ENCODE data around the gene MS4A10. TPM values are rescaled to one million over a fixed set of nuclear protein-coding genes. Genes with fewer than 3 reads are reported as not detected.

Gene MS4A10
- total and polyA plus RNA-seq, 7 donors: 0.03 TPM; not detected in 6

GRCh38 chr11:60825118-60825517 is 40.0 kb downstream of the MS4A10 start:
- TF ChIP-seq CTCF (IDR thresholded peaks at IDR 0.05): no peak
- intact Hi-C loops (cut with DNase I): no loop called here
- WGBS, 3 donors: 73 to 83% (median 76%) methylated on average over 5 of the region's 5 CpGs
- no peaks in the 10 kb centered on the region for H3K9me3 ChIP-seq
- no peak overlapping the region for H3K4me3 ChIP-seq
- H3K4me1 ChIP-seq: no peaks in the 10 kb centered on the region
- DNase-seq (peak in 1 of 2 donors; percentile 1), ATAC-seq (no peak)
- no peaks in the 10 kb centered on the region for H3K36me3 ChIP-seq (ENCODE audit: insufficient read depth in 1 of 2, low read depth in 1 of 2)
- H3K27me3 ChIP-seq (ENCODE audit: insufficient read depth in 3 of 3, low read length in 2 of 3): no peaks in the 10 kb centered on the region
- H3K27ac ChIP-seq: no peak overlapping the region

GRCh38 chr11:60825790-60826189 is 40.7 kb downstream of the MS4A10 start:
- peaks cover 1% of the 10 kb centered on the region for H3K4me1 ChIP-seq
- peak in 1 of 2 donors; percentile 23 for DNase-seq
- intact Hi-C loops (cut with DNase I): no loop called here
- H3K4me3 ChIP-seq: no peak overlapping the region
- H3K36me3 ChIP-seq (ENCODE audit: insufficient read depth in 1 of 2, low read depth in 1 of 2): no peaks in the 10 kb centered on the region
- H3K9me3 ChIP-seq: no peaks in the 10 kb centered on the region
- no peak overlapping the region for H3K27ac ChIP-seq
- ATAC-seq: no peak
- WGBS, 3 donors: 69 to 73% (median 71%) methylated on average over 6 of the region's 6 CpGs
- H3K27me3 ChIP-seq (ENCODE audit: insufficient read depth in 3 of 3, low read length in 2 of 3): no peaks in the 10 kb centered on the region
- TF ChIP-seq CTCF (IDR thresholded peaks at IDR 0.05): no peak

GRCh38 chr11:60830478-60831142 is 45.5 kb downstream of the MS4A10 start:
- peaks cover 7% of the 10 kb centered on the region for H3K4me1 ChIP-seq
- ATAC-seq (peak in 1 of 4 donors; percentile 53), DNase-seq (no peak)
- TF ChIP-seq CTCF (IDR thresholded peaks at IDR 0.05): no peak
- no peak overlapping the region for H3K27ac ChIP-seq
- H3K4me3 ChIP-seq: no peak overlapping the region
- WGBS, 3 donors: 43 to 50% (median 45%) methylated on average over 10 of the region's 10 CpGs
- no peaks in the 10 kb centered on the region for H3K27me3 ChIP-seq (ENCODE audit: insufficient read depth in 3 of 3, low read length in 2 of 3)
- no peaks in the 10 kb centered on the region for H3K9me3 ChIP-seq
- intact Hi-C loops (cut with DNase I): loop anchor here (1.0 to 10.0 kb wide), 5 partner anchors 58 to 357 kb away; no protein-coding TSS in a partner anchor
- H3K36me3 ChIP-seq (ENCODE audit: insufficient read depth in 1 of 2, low read depth in 1 of 2): no peaks in the 10 kb centered on the region

GRCh38 chr11:60831143-60831500 is 46.0 kb downstream of the MS4A10 start:
- DNase-seq (peak; percentile 86 to 89), ATAC-seq (peak; percentile 91 to 99 (median 98))
- TF ChIP-seq CTCF (IDR thresholded peaks at IDR 0.05): peak; percentile 98
- no peak overlapping the region for H3K27ac ChIP-seq
- intact Hi-C loops (cut with DNase I): loop anchor here (1.0 to 10.0 kb wide), 5 partner anchors 58 to 356 kb away; no protein-coding TSS in a partner anchor
- H3K4me3 ChIP-seq: no peak overlapping the region
- no peaks in the 10 kb centered on the region for H3K9me3 ChIP-seq
- 13 to 16% (median 14%) methylated on average over 8 of the region's 8 CpGs for WGBS, 3 donors
- no peaks in the 10 kb centered on the region for H3K27me3 ChIP-seq (ENCODE audit: insufficient read depth in 3 of 3, low read length in 2 of 3)
- peaks cover 7% of the 10 kb centered on the region for H3K4me1 ChIP-seq
- H3K36me3 ChIP-seq (ENCODE audit: insufficient read depth in 1 of 2, low read depth in 1 of 2): no peaks in the 10 kb centered on the region

Data from psoas muscle (tissue), 8 donors.